GM10847 (cell line): ENCODE data around the gene LRRC8B.

Source experiments
- POLR2A ChIP-seq: IDR thresholded peaks from 2 replicates; pipeline ENCODE4 v1.6.1; 2011; ENCODE audit not compliant: insufficient read length; ENCODE audit errors: extremely low read depth

Gene LRRC8B

GRCh38 chr1:89539128-89539527, 14.5 kb downstream of the LRRC8B start:
- no peak for TF ChIP-seq POLR2A

- no peak for TF ChIP-seq POLR2A
Observed at GRCh38 chr1:89540406-89540970, 15.9 kb downstream of the LRRC8B start.

GRCh38 chr1:89542345-89542744, 17.7 kb downstream of the LRRC8B start:
- TF ChIP-seq POLR2A, result no peak

- TF ChIP-seq POLR2A, result no peak
Observed at GRCh38 chr1:89545264-89546038, 20.8 kb downstream of the LRRC8B start.

DNA sequence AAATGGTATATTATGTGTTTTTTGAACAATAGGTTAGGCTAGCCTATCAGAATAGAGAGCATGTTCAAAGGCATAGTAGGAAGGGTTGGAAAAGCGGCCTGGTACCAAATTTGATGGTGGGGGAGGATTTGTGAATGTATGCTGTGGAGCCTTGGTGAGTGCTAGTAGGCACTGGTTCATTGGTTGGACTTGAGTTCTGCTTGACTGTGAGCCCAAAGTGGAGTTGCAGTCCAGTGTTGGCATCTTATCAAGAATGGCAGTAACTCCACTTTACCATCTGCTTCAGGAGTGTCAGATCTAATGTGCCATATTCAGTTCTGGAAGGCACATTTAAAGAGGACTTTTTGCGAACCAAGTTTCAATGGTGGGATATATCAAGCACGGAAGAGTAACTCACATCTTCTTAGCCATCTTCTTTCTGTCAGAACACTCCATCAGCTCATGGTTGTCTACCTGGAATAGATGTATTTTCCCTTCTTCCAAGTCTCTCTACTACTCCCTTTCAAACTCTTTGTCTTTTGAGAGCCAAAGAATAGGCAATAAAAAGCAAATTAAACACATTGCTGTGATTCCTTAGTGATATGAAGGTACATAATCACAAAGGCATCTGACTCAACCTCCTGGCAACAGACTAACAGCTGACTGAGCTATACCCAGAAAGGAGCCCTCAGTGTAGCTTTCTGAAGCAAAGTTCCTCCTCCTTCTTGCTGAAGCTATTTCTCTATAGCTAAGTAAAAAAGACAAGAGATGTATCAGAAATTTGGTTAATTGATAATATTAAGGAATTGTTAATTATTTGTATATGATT, 21.7 kb downstream of the LRRC8B start:
- TF ChIP-seq POLR2A, result no peak

GRCh38 chr1:89546934-89547562, 22.4 kb downstream of the LRRC8B start:
- no peak for TF ChIP-seq POLR2A

DNA sequence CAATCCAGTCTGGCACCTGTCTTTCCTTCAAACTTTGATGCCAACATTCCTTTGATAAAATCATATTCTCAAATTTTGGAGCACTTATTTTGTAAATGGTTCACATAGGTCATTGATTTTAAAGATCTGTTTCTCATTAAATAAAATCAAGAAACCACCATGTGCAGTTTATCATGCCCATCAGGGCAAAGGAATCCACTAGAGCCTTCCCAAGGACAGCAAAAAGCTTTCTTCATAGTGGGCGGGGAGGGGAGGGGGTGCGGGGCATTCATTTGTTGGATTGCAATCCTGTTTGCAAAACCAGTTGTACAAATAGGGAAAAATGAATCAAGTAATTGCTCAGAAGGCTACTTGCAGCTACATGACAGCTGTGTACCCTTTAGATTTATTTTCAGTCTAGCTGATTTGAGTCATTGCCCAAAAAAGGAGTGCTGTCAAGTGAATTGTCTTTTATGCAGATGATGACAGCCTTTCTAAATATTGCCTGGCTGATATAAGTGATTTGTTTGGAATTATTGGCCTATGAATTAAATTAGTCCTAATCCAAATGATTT, 23.0 kb downstream of the LRRC8B start:
- no peak for TF ChIP-seq POLR2A

- TF ChIP-seq POLR2A, result no peak
Observed at GRCh38 chr1:89548122-89548857, 23.7 kb downstream of the LRRC8B start.

DNA sequence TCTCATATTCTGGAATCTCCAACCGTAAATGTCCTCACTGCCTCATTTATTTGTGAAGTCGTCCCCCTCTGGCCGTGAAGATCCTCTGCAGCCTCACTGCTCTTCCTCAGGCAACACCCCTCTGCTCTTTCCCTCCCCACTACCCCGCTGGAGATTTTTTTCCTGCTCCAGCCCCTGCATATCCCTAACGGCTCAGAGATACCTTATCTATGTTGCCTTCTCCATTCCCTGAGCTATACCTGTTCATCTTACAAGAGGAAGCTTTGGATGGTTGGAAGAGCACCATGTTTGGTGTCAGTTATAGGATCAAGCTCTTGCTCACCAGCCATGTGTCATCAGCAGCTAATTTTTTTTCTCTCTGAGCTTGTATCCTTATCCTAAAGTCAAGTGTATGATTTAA, 26.4 kb downstream of the LRRC8B start:
- no peak for TF ChIP-seq POLR2A

- TF ChIP-seq POLR2A, result no peak
Observed at GRCh38 chr1:89552471-89553081, 27.9 kb downstream of the LRRC8B start.

GRCh38 chr1:89553157-89553556, 28.5 kb downstream of the LRRC8B start:
- TF ChIP-seq POLR2A, result no peak

GRCh38 chr1:89555550-89555949, 30.9 kb downstream of the LRRC8B start:
- no peak for TF ChIP-seq POLR2A

- TF ChIP-seq POLR2A, result no peak
Observed at GRCh38 chr1:89556726-89557444, 32.3 kb downstream of the LRRC8B start.

GRCh38 chr1:89557445-89557825, 32.8 kb downstream of the LRRC8B start:
- TF ChIP-seq POLR2A, result no peak
